CD4-positive, alpha-beta T cell treated with Interferon alpha-2 for 1 hour (primary cell): Measurements from ENCODE around the gene OPN4.

Experiments
- DNase-seq, 2 donors: peaks; one replicate each; pipeline ENCODE4 v3.0.0-alpha.2; 2020 to 2022

The OPN4 gene

DNA sequence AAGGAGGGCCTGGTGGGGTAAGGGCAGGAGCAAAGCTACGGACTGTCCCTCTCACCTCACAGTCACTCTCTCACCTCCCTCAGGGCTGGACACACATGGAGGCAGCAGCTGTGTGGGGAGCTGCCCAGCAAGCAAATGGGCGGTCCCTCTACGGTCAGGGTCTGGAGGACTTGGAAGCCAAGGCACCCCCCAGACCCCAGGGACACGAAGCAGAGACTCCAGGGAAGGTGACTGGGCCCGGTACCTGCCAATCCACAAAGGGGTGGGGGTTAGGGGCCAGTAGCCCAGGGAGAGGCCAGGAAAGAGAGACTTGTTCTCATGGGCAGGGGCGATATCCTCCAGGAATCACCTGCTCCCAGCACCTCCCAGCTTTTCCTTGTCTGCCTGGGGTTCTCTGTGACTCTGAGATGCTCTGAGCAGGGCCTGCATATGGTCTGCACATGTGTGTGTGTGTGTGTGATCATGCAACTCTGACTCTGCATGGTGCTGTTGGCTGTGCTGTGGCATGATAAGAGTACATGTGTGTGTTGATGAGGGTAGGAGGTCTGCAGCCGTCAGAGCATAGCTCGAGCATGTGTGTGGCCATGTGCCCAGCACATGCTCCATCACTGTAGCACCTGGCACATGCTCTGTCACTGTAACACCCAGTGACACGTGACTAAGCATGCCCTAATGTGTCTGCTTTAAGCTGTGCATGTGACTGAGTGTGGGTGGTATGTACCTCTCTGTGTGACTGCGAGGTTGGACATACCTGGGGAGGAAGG, 9.4 kb downstream of the OPN4 start:
- DNase-seq, result no peak

DNA sequence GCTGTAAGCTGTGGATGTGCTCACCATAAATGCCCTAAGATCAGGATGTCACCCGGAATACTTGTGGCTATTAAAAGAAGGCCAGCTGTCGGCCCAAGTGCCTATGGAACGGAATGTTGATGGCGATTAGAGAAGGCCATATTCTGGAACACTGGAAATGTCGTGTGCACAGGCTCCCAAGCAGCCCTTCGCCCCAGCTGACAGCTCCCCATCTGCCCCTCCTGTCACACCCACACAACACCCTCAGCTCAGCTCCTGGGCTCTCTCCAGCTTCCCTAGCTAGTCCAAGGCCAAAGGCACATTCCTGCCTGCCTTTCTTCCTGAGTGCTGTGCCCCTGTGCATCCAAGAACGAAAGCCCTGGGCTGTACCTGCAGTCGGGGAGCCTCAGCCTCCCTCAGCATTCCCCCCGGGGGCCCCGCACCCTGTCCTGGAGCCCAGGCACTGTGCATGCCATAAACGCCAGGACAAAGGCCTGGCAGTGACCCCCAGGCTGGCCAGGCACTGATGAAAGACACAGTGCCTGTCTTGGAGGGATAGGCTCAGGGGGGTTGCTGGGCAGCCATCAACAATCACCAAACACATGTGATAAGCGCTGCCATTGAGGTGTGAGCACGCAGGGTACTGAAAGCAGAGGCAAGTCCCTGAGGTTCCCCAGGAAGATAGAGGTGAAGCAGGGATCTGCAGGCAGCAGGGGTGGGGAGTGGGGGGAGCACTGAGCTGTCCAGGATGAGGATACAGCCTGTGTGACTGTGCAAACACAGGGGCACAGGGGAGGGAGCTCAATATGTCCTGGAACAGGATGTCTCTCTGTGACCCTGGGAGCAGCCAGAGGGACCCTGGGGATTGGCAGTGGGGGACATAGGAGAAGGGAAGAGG, 10.2 kb downstream of the OPN4 start:
- DNase-seq, result no peak

GRCh38 chr10:86665218-86665607, 10.9 kb downstream of the OPN4 start:
- DNase-seq, result no peak

DNA sequence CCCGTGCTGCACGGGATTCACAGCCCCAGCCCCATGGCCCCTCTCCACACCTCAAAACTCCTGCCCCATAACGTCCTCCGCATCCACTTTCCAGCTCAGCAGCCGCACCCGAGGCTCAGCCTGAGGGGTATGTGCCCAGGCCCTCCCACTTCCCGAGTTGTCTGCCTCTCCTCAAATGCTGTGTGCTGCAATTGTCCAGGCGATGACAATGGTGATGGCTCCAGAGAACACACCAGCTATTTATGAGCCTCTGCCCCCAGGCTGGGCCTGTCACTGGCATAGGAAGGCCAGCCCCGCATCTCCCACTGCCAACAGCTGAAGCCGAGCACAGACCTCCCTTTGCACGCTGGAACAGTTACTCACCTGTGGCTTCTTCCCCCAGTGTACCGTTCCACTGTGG, 11.5 kb downstream of the OPN4 start:
- DNase-seq, result no peak

DNA sequence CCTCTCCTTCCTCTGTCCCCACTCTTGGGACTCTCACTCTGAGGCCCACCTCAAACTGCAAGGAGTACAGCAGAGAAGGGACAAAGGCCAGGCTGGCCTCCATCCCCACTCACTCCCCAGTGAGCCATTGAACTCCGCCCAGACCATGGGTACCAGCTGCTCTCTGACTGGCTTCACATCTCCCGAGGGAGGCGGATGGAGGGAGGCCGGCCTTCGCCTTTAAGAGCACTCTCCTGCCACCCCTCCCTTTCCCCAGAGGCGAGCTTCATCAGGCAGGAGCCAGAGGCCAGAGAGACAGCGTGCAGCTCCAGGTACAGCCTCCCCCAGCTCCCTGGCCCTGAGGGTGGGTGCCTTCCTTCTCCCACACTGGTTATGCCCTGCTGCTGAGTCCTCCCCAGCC, 12.2 kb downstream of the OPN4 start:
- no peak for DNase-seq

DNA sequence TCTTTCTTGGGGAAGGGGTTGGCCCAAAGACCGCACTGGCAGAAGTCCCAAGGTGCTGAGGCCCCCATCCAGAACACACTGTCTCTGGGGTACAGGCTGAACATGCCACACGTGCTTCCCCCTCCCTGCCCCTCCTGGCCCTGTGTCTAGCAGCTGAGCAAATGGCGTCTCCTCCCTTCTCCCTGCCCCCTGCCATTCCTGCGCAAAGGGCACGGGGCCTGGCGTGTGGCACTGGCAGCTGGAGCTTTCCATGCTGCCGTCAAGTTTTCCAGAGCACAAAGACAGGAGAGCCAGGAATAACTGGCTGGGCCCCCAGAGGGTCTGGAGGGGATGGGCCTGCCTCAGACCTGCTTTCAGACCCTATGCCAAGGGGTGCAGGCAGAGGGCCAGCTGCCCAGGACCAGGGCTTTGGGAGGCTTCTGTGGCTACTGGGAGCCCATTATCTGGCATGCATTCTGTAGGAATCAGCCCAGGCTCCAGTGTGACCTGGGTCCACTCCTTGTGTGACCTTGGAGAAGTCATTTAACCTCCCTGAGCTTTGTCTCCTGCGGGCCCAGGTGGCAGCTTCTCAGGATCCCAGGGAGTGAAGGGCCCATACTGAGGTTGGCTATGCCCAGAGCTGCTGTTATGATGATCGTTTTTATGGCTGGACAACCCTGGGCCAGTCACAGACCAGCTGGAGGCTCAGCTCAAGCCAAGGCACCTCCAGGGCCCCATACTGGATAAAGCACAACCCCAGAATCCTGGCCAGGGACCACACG, 13.3 kb downstream of the OPN4 start:
- DNase-seq, result no peak

DNA sequence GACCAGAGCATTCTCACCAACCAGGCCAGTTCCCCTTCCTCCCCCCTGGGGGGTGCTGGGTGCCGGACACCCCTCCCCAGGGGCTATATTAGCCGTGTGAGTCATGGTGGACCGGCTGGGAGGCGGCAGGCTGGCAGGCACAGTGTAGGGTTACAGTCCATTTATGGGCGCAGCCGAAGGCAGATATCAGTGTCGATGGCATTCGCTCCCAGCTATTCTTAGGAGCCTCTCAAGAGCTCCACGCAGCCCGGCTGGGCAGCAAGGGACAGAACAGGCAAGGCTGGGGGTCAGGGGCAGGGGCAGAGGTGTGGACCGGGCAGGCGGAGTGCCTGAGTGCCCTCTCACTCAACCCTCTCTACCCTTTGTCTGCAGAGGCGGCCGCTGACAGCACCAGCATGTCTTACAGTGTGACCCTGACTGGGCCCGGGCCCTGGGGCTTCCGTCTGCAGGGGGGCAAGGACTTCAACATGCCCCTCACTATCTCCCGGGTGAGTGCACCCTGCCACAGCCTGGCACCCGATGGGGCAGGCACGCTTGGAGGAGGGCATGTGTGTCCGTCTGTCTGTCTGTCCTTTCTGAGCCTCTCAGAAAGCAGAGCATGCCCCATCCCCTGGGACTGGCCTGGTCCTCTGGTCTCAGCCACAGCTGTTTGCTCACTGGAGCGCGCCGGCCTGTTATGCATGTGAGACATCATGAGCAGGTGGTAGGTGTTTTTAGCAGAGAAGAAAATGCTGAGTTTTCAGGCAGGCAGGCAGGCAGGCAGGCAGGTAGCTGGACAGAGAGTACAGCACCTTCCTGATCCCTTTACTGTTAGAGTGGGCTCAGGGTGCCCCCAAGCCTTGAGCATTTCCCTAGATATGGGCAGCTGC, 14.2 kb downstream of the OPN4 start, which contains the start of gene LDB3:
TSS of gene LDB3 (plus strand) at position 215 of the 869 bp plus-strand sequence. CDS start at position 396, 181 bp downstream.
- DNase-seq, result no peak

DNA sequence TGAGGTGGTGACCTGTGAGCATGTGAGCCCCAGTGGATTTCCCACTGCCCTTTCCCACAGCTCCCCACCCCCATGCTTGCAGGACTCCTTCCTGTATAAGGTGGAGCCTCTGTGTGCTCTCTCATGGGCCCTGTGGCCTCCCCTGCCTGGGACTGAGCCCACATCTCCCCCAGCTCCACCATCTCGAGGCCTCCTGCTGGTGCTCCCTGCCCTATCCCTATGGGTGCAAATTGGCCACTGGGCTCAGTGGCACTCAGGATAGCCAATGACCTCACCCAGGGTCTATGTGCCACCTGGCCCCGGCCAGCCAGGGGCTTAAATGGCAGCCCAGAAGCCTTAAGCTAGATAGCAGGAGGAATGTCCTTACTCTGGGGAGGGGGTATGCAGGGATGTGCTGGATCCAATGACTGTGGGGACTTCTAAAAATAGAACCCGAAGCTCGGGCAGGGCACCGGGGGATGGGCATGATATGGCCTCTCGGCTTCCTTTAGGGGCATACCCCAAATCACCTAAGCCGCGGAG, 16.0 kb downstream of the OPN4 start:
- no peak for DNase-seq

DNA sequence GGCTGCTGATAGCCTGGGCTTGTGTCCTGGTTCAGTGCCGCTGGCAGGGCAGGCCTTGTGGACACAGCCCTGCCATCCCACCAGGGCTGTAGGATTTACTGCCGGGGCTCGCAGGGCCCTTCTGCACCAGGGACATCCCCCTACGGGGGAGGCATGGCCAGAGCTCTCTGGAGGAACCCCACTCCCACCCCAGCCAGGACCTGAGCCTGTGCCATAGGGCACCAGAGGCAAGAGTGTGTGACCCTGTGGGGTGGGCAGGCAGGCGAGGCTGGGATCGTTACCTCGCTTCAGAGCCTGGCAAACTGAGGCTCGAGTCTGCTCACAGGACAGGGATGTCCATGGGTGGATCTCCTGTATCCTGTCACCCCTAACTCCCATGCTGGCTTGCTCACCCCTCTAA, 16.5 kb downstream of the OPN4 start:
- no peak for DNase-seq

GRCh38 chr10:86671419-86671818, 17.1 kb downstream of the OPN4 start:
- no peak for DNase-seq

GRCh38 chr10:86671985-86672710, 17.8 kb downstream of the OPN4 start:
- no peak for DNase-seq

DNA sequence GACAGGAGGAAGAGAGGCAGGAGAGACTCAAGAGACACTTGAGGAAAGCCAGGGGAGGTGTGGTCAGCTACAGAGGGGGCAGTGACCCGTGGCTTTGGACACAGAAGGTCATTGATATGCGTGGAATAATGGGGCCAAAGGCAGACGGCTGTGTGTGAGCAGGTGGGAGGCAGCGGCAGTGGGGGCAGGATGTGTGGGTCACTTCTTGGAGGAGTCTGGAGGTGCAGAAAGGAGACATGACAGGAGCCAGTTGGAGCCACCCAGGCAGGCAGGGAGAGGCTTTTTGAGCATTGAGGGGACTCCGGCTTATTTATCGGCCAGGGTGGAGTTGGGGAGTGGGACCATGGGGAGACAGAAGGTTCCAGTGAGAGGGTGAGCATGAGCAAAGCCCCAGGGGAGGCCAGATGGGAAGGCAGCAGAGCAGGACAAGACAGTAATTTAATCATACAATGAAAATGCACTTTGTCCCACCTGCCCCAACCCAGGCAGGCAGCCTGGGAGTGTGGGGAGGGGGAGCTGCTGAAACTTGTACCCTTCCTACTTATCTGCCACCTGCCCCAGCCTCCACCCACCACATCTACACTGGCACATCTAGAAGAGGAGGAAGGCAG, 19.0 kb downstream of the OPN4 start:
- DNase-seq, result no peak

DNA sequence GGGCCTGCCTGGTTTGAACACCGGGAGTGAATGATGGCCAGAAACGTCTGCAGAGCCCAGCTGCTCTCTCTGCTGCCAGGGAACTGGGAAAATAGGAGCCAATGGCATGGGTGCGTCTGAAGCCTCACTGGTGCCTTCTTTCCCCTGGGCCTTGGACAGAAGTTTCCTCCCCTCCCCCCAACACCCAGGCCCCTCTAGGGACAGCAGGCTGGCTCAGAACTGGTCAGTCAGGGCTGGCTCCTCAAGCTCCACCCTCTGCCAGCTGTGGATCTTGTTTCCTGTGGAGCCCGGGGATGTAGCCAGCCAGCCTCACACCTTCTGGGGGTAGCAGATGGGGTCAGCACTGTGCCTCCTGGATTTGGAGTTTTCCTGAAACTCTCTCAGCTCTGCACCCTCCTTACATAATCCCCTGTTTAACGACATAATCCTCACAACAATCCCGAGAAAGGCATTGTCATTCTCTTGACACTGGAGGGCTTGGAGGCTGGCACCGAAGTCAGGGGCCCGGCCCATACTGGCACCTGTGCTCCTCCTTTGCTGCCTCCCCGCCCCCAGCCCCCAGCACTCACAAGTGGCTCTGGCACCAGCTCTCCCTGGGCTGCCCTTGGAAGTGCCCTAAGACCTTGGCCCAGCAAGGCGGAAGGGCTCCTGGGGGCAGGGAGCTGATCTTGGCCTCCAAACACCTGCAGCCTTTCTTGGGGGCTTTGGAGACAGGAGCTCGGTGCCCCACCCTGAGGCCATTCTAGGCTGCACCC, 19.7 kb downstream of the OPN4 start:
- no peak for DNase-seq

DNA sequence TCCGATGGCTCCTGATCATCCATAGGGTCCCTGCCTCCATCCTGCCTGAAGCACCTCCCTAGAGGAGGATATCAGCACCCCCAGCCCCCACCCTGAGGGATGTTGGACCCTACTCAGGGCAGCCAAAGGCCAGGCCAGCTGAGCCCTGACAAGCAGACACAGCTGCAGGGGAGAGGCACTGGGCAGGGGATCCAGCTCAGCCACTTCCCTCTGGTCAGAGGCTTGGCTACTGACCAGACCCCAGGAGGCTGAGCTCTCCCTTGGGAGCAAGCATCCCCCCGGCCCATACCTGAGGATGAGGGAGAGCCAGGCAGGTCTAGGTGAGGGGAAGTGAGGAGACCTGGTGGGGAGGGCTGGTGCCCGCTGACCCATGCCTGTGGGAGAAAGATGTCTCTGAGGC, 20.6 kb downstream of the OPN4 start:
- DNase-seq, result no peak

DNA sequence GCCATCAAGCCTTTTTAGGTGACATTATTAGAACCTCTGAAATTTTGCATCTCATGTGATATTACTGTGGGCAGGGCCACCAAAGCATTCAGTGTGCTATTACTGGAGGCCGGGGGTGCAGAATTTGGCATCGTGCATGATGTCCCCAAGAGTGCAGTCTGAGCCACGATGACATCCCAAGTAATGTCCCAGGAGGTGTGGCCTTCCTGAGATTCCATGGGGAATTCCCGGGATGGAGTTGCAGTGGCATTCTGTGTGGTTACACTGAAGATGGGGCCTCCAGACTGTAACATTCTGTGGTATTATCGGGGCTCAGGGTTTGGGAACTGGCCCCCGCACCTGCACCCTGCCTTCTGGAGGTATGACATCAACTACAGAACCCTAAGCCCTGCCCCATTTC, 23.0 kb downstream of the OPN4 start:
- DNase-seq, result no peak

- no peak for DNase-seq
These were observed 24.8 kb downstream of the OPN4 start for GRCh38 chr10:86678999-86679792.

DNA sequence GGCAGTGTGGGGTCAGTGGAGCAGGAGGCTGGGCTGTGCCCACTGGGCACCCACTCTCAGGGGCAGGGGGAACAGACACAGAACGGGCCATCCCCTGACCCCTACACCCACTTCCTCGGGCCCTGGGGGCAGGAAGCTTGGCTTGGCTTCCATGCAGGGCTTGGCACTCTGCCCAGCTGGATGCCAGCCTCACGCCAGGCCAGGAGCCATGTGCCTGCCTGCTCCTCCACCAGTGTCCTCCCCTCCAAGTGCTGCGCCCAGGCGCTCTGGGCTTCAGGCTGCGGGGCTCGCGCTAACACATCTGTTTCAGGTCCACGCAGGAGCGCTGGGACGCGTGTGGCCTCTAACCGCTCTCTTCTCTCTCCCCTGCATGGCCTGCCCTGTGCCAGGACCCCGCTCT, 26.7 kb downstream of the OPN4 start:
- no peak for DNase-seq

DNA sequence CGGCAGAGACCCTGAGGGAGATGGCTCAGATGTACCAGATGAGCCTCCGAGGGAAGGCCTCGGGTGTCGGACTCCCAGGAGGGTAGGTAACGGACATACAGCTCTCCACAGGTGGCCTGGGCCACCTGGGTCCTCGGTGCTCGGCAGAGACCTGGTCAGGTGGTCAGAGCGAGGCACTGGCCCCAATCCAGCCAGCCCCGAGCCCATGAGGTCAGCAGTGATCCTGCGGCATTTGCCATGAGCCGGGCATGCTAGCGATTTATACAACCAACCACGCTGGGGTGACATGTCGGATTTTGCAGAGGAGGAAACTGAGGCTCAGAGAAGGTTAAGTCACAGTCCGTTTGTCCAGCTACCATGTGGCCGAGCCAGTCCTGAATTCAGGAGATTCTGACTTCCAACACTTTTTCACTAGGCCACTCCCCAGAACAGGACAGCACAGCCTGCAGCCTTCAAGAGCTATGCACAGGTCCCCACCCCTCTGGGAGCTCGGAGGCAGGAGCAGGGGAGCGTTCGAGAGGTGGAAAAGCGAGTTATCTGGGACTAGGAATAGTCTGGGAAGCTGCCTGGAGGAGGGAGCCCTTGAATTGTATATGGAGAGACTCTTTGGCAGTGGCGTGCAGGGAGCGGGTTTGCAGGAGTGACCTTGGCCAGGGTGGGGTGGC, 27.5 kb downstream of the OPN4 start:
- DNase-seq, result no peak

- no peak for DNase-seq
These were observed 28.3 kb downstream of the OPN4 start for GRCh38 chr10:86682675-86683074.
